ENCODE results near the gene PRKD2. TPM values are rescaled to one million over a fixed set of nuclear protein-coding genes. Genes with fewer than 3 reads are reported as not detected.
A peak's percentile ranks its signal among the peaks of the same experiment; 100 is the strongest.

Gene PRKD2
- total and polyA plus RNA-seq, 2 experiments from 2014 or later: 11.9 to 14.2 TPM

- no peaks in the 10 kb centered on the region for H3F3A ChIP-seq (ENCODE audit: insufficient read depth)
- H3K79me2 ChIP-seq (ENCODE audit: insufficient read depth): peaks cover 68% of the 10 kb centered on the region
- no peaks in the 10 kb centered on the region for H3K9me3 ChIP-seq (ENCODE audit: low read depth)
- H3K27me3 ChIP-seq (replicated peaks; ENCODE audit: insufficient read depth): no peaks in the 10 kb centered on the region
- H2AFZ ChIP-seq: 0 out of 2 replicates have a peak overlapping the region, but pooled peaks have one; percentile 56
- H3K27ac ChIP-seq: no peak overlapping the region
- H3K9ac ChIP-seq: peak overlapping the region; percentile 86
- DNase-seq: peak; percentile 41
- peaks cover 9% of the 10 kb centered on the region; the same call in 1 of the 2 replicates for H4K20me1 ChIP-seq (ENCODE audit: insufficient read depth)
- H3K9me2 ChIP-seq (ENCODE audit: insufficient read depth): no peaks in the 10 kb centered on the region
- H3K4me2 ChIP-seq (ENCODE audit: unreplicated experiment): peak overlapping the region; percentile 97
- no peak for TF ChIP-seq EZH2 (IDR thresholded peaks at IDR 0.05; ENCODE audit: insufficient read depth, poor library complexity, severe bottlenecking)
- no peak for TF ChIP-seq EZH2phosphoT487 (IDR thresholded peaks at IDR 0.05; ENCODE audit: insufficient read depth, low read depth)
- no peaks in the 10 kb centered on the region for H3K4me1 ChIP-seq (ENCODE audit: insufficient read depth)
- H3K36me3 ChIP-seq (ENCODE audit: low read depth): peaks cover 6% of the 10 kb centered on the region; the same call in 1 of the 2 replicates
- H3K4me3 ChIP-seq: peak overlapping the region; percentile 95
- in situ Hi-C loops (cut with MboI): no loop called here
- 17 to 29% methylated on average over 8 of the region's 8 CpGs for WGBS, 2 experiments (ENCODE audit: low coverage in 1 of 2, low lambda C conversion rate in 2 of 2, missing lambda C conversion rate in 2 of 2)
These were observed 28.1 kb upstream of the PRKD2 start for GRCh38 chr19:46745030-46745429.

- 79 to 80% methylated on average over 12 of the region's 12 CpGs for WGBS, 2 experiments (ENCODE audit: low coverage in 1 of 2, low lambda C conversion rate in 2 of 2, missing lambda C conversion rate in 2 of 2)
- H3K27ac ChIP-seq: no peak overlapping the region
- H3K79me2 ChIP-seq (ENCODE audit: insufficient read depth): peaks cover 77% of the 10 kb centered on the region
- no peaks in the 10 kb centered on the region for H3K27me3 ChIP-seq (replicated peaks; ENCODE audit: insufficient read depth)
- no peaks in the 10 kb centered on the region for H3K4me1 ChIP-seq (ENCODE audit: insufficient read depth)
- peaks cover 9% of the 10 kb centered on the region; the same call in 1 of the 2 replicates for H4K20me1 ChIP-seq (ENCODE audit: insufficient read depth)
- H3K4me3 ChIP-seq: peak overlapping the region; percentile 95
- H3K9me3 ChIP-seq (ENCODE audit: low read depth): no peaks in the 10 kb centered on the region
- no peaks in the 10 kb centered on the region for H3K9me2 ChIP-seq (ENCODE audit: insufficient read depth)
- H2AFZ ChIP-seq: no peak overlapping the region
- peak; percentile 39 for DNase-seq
- in situ Hi-C loops (cut with MboI): no loop called here
- TF ChIP-seq EZH2 (IDR thresholded peaks at IDR 0.05; ENCODE audit: insufficient read depth, poor library complexity, severe bottlenecking): no peak
- peak overlapping the region; percentile 86; the same call in 1 of the 2 replicates for H3K9ac ChIP-seq
- H3K36me3 ChIP-seq (ENCODE audit: low read depth): peaks cover 5% of the 10 kb centered on the region; the same call in 1 of the 2 replicates
- no peaks in the 10 kb centered on the region for H3F3A ChIP-seq (ENCODE audit: insufficient read depth)
- H3K4me2 ChIP-seq (ENCODE audit: unreplicated experiment): peak overlapping the region; percentile 97
These were observed 27.2 kb upstream of the PRKD2 start for GRCh38 chr19:46744005-46744691.

GRCh38 chr19:46742926-46743480 is 26.1 kb upstream of the PRKD2 start:
- no peak overlapping the region for H2AFZ ChIP-seq
- no peaks in the 10 kb centered on the region for H3F3A ChIP-seq (ENCODE audit: insufficient read depth)
- peaks cover 88% of the 10 kb centered on the region for H3K79me2 ChIP-seq (ENCODE audit: insufficient read depth)
- H3K9me3 ChIP-seq (ENCODE audit: low read depth): no peaks in the 10 kb centered on the region
- no peak for DNase-seq
- H3K4me3 ChIP-seq: no peak overlapping the region
- no peak overlapping the region for H3K4me2 ChIP-seq (ENCODE audit: unreplicated experiment)
- in situ Hi-C loops (cut with MboI): no loop called here
- no peaks in the 10 kb centered on the region for H3K36me3 ChIP-seq (ENCODE audit: low read depth)
- H3K9me2 ChIP-seq (ENCODE audit: insufficient read depth): no peaks in the 10 kb centered on the region
- no peak overlapping the region for H3K9ac ChIP-seq
- H4K20me1 ChIP-seq (ENCODE audit: insufficient read depth): peaks cover 9% of the 10 kb centered on the region; the same call in 1 of the 2 replicates
- TF ChIP-seq EZH2phosphoT487 (IDR thresholded peaks at IDR 0.05; ENCODE audit: insufficient read depth, low read depth): no peak
- no peak for TF ChIP-seq EZH2 (IDR thresholded peaks at IDR 0.05; ENCODE audit: insufficient read depth, poor library complexity, severe bottlenecking)
- WGBS, 2 experiments (ENCODE audit: low coverage in 1 of 2, low lambda C conversion rate in 2 of 2, missing lambda C conversion rate in 2 of 2): 71 to 76% methylated on average over 4 of the region's 4 CpGs
- no peak overlapping the region for H3K27ac ChIP-seq
- H3K4me1 ChIP-seq (ENCODE audit: insufficient read depth): no peaks in the 10 kb centered on the region
- no peaks in the 10 kb centered on the region for H3K27me3 ChIP-seq (replicated peaks; ENCODE audit: insufficient read depth)

GRCh38 chr19:46741447-46741846 is 24.5 kb upstream of the PRKD2 start:
- no peak overlapping the region for H3K4me2 ChIP-seq (ENCODE audit: unreplicated experiment)
- no peaks in the 10 kb centered on the region for H3K4me1 ChIP-seq (ENCODE audit: insufficient read depth)
- no peak overlapping the region for H3K9ac ChIP-seq
- H3F3A ChIP-seq (ENCODE audit: insufficient read depth): no peaks in the 10 kb centered on the region
- DNase-seq: no peak
- no peaks in the 10 kb centered on the region; the same call in 1 of the 2 replicates for H3K36me3 ChIP-seq (ENCODE audit: low read depth)
- no peaks in the 10 kb centered on the region for H3K9me2 ChIP-seq (ENCODE audit: insufficient read depth)
- in situ Hi-C loops (cut with MboI): no loop called here
- no peak for TF ChIP-seq EZH2 (IDR thresholded peaks at IDR 0.05; ENCODE audit: insufficient read depth, poor library complexity, severe bottlenecking)
- no peak for TF ChIP-seq EZH2phosphoT487 (IDR thresholded peaks at IDR 0.05; ENCODE audit: insufficient read depth, low read depth)
- no peaks in the 10 kb centered on the region for H3K27me3 ChIP-seq (replicated peaks; ENCODE audit: insufficient read depth)
- no peak overlapping the region for H3K4me3 ChIP-seq
- H4K20me1 ChIP-seq (ENCODE audit: insufficient read depth): peaks cover 9% of the 10 kb centered on the region; the same call in 1 of the 2 replicates
- no peaks in the 10 kb centered on the region for H3K9me3 ChIP-seq (ENCODE audit: low read depth)
- peaks cover 98% of the 10 kb centered on the region for H3K79me2 ChIP-seq (ENCODE audit: insufficient read depth)
- H2AFZ ChIP-seq: no peak overlapping the region
- 89 to 91% methylated on average over 17 of the region's 17 CpGs for WGBS, 2 experiments (ENCODE audit: low coverage in 1 of 2, low lambda C conversion rate in 2 of 2, missing lambda C conversion rate in 2 of 2)
- H3K27ac ChIP-seq: no peak overlapping the region

All from GM23248 (cell line).